Ascending aorta (tissue), 2 donors: ENCODE results near the gene ATP11A. TPM values are rescaled to one million over a fixed set of nuclear protein-coding genes. Genes with fewer than 3 reads are reported as not detected.

Experiments
- DNase-seq, 2 donors: peaks; one replicate each; pipeline ENCODE4 v3.0.0-alpha.2; 2019; ENCODE audit warnings: low spot score in 2 of 2
- H3K27ac ChIP-seq, 2 donors: fragments of 200-600 bp; sonication (generic); one replicate each; pipeline ENCODE4 v1.5.1; 2016 to 2017; ENCODE audit warnings: mild to moderate bottlenecking in 1 of 2
- H3K27me3 ChIP-seq: fragments of 200-600 bp; sonication (generic); one replicate; pipeline ENCODE4 v1.5.1; 2017
- H3K36me3 ChIP-seq, 2 donors: fragments of 200-600 bp; sonication (generic); one replicate each; pipeline ENCODE4 v1.5.1; 2016
- H3K4me1 ChIP-seq, 2 donors: fragments of 200-600 bp; sonication (generic); one replicate each; pipeline ENCODE4 v1.5.1; 2016 to 2017; ENCODE audit warnings: mild to moderate bottlenecking in 1 of 2
- H3K4me3 ChIP-seq, 2 donors: fragments of 200-600 bp; sonication (generic); one replicate each; pipeline ENCODE4 v1.5.1; 2016 to 2017; ENCODE audit warnings: mild to moderate bottlenecking in 1 of 2
- H3K9me3 ChIP-seq, 2 donors: fragments of 200-600 bp; sonication (generic); one replicate each; pipeline ENCODE4 v1.5.1; 2016
- intact Hi-C: fragments of 100-400 bp; cut with DNase I; formaldehyde crosslinking; loops from one replicate; pipeline ENCODE4 v1.15.1; 2023
- total RNA-seq: library from RNA; depleted of rRNA; stranded (reverse); fragments of >200 nt; gene quantifications from one replicate; pipeline ENCODE4 v1.1.0, GENCODE V29; 2016
- TF ChIP-seq, protein P1 (sequence below), 3 experiments: fragments of 200-600 bp in 2 of 3; fragments of 450-650 bp in 1 of 3; sonication (generic) in 2 of 3; IDR thresholded peaks; one replicate each; pipeline ENCODE4 v1.5.1; 2016 to 2019; ENCODE audit warnings: antibody characterized with exemption in 3 of 3, mild to moderate bottlenecking in 1 of 3, moderate library complexity in 1 of 3

Gene ATP11A
- total RNA-seq, 1 donor from 2014 or later: 50.1 TPM

DNA sequence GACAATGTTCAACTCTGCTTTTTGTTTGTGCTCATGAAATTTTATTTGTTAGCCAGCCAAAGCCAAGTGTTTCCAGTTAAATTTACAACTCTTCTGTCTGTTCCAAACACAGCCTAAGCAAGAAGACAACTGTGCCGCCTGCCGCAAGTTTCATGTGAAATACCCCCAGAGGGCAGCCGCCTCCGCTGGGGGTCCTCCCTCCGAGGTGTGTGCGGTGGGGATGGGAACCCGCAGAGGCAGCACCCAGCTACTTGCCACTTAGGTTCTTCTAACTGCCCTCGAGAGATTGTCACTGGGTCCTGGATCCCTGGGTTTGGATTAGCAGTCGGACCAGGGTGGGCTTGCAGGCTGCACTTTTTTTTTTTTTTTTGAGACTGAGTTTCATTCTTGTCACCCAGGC, 28.5 kb downstream of the ATP11A start:
- Histone ChIP-seq H3K27me3 (no peaks in the 10 kb centered on the region), H3K27ac (no peak overlapping the region), H3K4me3 (no peak overlapping the region), H3K4me1 (peaks cover 0 to 9% of the 10 kb centered on the region in 2 donors), H3K36me3 (no peaks in the 10 kb centered on the region), H3K9me3 (peaks cover 0 to 5% of the 10 kb centered on the region in 2 donors)
- intact Hi-C loops: no loop called here
- TF ChIP-seq, protein P1, sequence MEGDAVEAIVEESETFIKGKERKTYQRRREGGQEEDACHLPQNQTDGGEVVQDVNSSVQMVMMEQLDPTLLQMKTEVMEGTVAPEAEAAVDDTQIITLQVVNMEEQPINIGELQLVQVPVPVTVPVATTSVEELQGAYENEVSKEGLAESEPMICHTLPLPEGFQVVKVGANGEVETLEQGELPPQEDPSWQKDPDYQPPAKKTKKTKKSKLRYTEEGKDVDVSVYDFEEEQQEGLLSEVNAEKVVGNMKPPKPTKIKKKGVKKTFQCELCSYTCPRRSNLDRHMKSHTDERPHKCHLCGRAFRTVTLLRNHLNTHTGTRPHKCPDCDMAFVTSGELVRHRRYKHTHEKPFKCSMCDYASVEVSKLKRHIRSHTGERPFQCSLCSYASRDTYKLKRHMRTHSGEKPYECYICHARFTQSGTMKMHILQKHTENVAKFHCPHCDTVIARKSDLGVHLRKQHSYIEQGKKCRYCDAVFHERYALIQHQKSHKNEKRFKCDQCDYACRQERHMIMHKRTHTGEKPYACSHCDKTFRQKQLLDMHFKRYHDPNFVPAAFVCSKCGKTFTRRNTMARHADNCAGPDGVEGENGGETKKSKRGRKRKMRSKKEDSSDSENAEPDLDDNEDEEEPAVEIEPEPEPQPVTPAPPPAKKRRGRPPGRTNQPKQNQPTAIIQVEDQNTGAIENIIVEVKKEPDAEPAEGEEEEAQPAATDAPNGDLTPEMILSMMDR (IDR thresholded peaks at IDR 0.05): no peak
- DNase-seq: no peak

DNA sequence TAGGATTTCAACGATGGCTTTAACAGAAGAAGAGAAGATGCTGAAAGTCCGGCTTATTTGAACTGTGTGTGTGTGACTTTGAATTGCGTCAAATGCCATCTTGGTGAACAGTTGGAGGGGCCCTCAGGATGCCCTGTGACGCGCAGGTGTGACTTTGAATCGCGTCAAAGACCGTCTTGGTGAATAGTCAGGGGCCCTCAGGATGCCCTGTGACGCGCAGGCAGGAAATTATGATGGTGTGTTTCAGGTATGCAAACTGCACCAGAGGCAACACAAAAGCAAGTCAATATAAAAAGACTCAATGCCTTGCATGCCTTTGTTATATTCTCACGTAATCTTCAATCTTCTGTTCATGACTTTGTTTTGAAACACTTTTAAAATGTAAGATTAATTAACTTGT, 29.2 kb downstream of the ATP11A start:
- Histone ChIP-seq H3K9me3 (peaks cover 0 to 5% of the 10 kb centered on the region in 2 donors), H3K4me1 (peaks cover 0 to 9% of the 10 kb centered on the region in 2 donors), H3K27ac (no peak overlapping the region), H3K4me3 (no peak overlapping the region), H3K36me3 (no peaks in the 10 kb centered on the region), H3K27me3 (no peaks in the 10 kb centered on the region)
- TF ChIP-seq, protein P1 (IDR thresholded peaks at IDR 0.05): no peak
- DNase-seq: no peak
- intact Hi-C loops: no loop called here

DNA sequence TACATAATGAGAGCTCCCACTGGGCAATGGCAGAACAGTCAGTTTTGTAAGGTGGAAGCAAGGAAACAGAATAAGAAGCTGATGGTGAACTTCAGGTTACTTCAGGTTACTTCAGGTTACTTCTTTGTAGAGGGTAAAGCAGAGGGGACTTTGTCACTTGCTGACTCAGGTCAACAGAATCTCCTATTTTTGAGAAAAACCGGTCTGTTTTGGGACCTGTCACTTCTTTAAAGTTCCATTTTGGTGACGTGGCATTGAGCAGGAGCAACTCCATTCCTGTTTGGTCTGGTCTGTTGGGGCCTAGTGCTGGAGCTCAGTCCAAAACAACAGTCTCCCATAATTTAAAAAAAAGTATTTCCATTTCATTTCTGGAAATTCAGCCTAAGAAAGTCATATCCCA, 29.7 kb downstream of the ATP11A start:
- TF ChIP-seq, protein P1 (IDR thresholded peaks at IDR 0.05): no peak
- Histone ChIP-seq H3K36me3 (no peaks in the 10 kb centered on the region), H3K4me3 (no peak overlapping the region), H3K4me1 (peaks cover 0 to 9% of the 10 kb centered on the region in 2 donors), H3K27me3 (no peaks in the 10 kb centered on the region), H3K9me3 (peaks cover 0 to under 1% of the 10 kb centered on the region in 2 donors), H3K27ac (no peak overlapping the region)
- intact Hi-C loops: no loop called here
- no peak for DNase-seq

DNA sequence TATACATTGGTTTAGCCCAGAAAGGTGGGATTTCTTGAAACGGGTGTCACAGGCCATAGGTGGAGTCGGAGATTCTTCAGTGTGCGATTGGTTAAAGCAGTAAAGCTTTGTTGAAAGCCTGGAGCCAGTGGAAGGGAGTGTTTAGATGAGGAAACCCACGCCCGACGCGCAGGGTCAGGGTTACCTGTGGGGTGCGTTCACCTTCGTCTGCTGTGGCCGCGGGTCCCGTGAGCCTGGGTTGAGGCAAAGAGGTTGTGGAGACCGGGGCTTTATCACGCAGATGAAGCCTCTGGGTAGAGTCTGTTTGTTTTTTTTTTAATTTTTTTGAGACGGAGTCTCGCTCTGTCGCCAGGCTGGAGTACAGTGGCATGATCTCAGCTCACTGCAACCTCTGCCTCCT, 30.4 kb downstream of the ATP11A start:
- no peak for DNase-seq
- no peaks in the 10 kb centered on the region for H3K36me3 ChIP-seq
- no peak overlapping the region for H3K4me3 ChIP-seq
- no peaks in the 10 kb centered on the region for H3K27me3 ChIP-seq
- H3K9me3 ChIP-seq: no peaks in the 10 kb centered on the region
- intact Hi-C loops: no loop called here
- no peak overlapping the region for H3K27ac ChIP-seq
- TF ChIP-seq, protein P1 (IDR thresholded peaks at IDR 0.05): no peak
- H3K4me1 ChIP-seq: peaks cover 0 to 9% of the 10 kb centered on the region in 2 donors

DNA sequence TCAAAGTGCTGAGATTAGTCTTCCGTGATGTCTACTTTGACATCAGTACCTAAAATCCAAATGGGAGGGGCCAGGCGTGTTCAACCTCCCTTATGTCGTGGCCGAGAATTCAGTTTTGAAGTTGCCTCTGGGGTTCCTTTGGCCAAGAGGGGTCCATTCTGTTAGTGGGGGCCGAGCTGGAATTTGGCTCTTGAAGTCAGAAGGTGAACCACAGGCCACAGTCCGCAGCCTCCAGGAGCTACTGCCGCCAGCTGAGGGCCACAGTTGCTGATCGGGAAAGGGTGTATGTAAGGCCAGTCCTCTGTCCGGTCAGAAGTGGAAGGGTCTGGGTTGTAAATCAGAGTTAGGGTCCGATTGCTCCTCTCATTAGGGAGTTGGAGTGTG, 31.0 kb downstream of the ATP11A start:
- Histone ChIP-seq H3K27me3 (no peaks in the 10 kb centered on the region), H3K4me1 (peaks cover 0 to 9% of the 10 kb centered on the region in 2 donors), H3K27ac (no peak overlapping the region), H3K36me3 (no peaks in the 10 kb centered on the region), H3K9me3 (no peaks in the 10 kb centered on the region), H3K4me3 (no peak overlapping the region)
- TF ChIP-seq, protein P1 (IDR thresholded peaks at IDR 0.05): no peak
- DNase-seq: no peak
- intact Hi-C loops: no loop called here
